Measurements from ENCODE around the gene MEOX2.

The MEOX2 gene

DNA sequence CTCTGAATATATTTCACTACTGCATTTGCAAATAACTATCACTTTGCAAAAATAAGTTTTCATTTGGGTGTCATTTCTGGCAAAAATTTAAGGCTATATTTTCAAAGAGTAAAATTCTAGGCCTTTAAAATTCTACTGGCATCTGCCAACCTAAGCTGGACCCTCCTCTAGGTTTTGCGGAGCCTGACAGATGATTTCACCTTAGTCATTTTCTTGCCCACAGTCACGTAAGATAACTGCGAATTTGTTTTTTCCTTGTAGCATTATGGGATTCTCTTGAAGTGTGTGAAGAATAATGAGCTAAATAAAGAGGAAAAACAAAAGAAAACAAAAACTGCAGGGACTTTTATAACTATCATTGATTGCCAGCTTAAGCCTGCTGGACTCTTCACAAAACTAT, 7.8 kb downstream of the MEOX2 start:
- H3K4me2 ChIP-seq (ENCODE audit: low read length, poor library complexity, severe bottlenecking), result no peak overlapping the region
- H3K9ac ChIP-seq (ENCODE audit: low read length), result peak overlapping the region; percentile 89
- no peaks in the 10 kb centered on the region for H3K27me3 ChIP-seq (ENCODE audit: control insufficient read depth in 1 of 2, insufficient read depth in 1 of 2, low read length in 2 of 2)
- no peak overlapping the region for H4K91ac ChIP-seq (ENCODE audit: low read length)
- H3K18ac ChIP-seq (ENCODE audit: low read depth in 1 of 2, low read length in 2 of 2), result no peak overlapping the region
- no peak overlapping the region for H3K14ac ChIP-seq (ENCODE audit: low read length in 2 of 2)
- H3K4me1 ChIP-seq (ENCODE audit: control insufficient read depth, insufficient read depth, low read depth, low read length), result no peaks in the 10 kb centered on the region
- WGBS, result 100% methylated on average over 3 of the region's 3 CpGs
- DNase-seq, result no peak
- H2AFZ ChIP-seq (ENCODE audit: low read depth, low read length), result no peak overlapping the region
- no peak overlapping the region for H2BK5ac ChIP-seq (ENCODE audit: low read depth, low read length, poor library complexity, severe bottlenecking)
- no peak overlapping the region for H3K4ac ChIP-seq (ENCODE audit: low read depth in 1 of 2, low read length in 2 of 2)
- H3K23ac ChIP-seq (ENCODE audit: low read length in 2 of 2), result no peak overlapping the region
- H2BK120ac ChIP-seq (ENCODE audit: low read depth, low read length), result no peak overlapping the region
- no peak overlapping the region for H3K27ac ChIP-seq (ENCODE audit: low read length, poor library complexity, severe bottlenecking)
- H2AK5ac ChIP-seq (ENCODE audit: low read length, severe bottlenecking), result no peak overlapping the region
- no peak overlapping the region for H2BK12ac ChIP-seq (ENCODE audit: low read length in 2 of 2)
- H4K8ac ChIP-seq (ENCODE audit: low read length), result no peak overlapping the region
- no peaks in the 10 kb centered on the region for H3K36me3 ChIP-seq (ENCODE audit: control insufficient read depth in 1 of 2, insufficient read depth in 2 of 2, low read depth in 1 of 2, low read length in 2 of 2)
- H3K9me3 ChIP-seq (ENCODE audit: control insufficient read depth, low read length), result no peaks in the 10 kb centered on the region
- no peaks in the 10 kb centered on the region for H3K79me1 ChIP-seq (replicated peaks; ENCODE audit: low read length, poor library complexity, severe bottlenecking)
- H3K4me3 ChIP-seq (ENCODE audit: insufficient read depth in 1 of 2, low read depth in 1 of 2, low read length in 2 of 2), result peak overlapping the region in 1 of 2 experiments; percentile 23
- no peak overlapping the region for H2BK15ac ChIP-seq (ENCODE audit: low read depth, poor library complexity, severe bottlenecking)

DNA sequence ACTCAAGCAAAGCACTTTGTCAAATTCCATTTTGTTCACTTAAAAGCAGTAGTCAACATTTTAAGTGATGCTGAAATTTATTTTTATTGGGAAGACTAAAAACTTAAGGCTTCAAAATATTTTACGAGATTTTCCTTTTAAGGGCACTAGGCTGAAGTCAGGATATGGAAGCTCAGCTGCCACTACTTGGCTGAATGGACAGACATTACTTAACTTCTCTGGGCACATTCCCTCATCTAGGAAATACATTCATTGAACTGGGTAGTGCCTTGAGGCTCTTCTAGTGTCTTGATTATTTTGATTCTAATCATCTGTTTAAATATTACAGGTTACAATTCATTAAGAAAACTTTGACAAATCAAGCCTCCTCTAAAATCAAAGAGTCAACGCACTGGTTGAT, 11.1 kb downstream of the MEOX2 start:
- H2BK5ac ChIP-seq (ENCODE audit: low read depth, low read length, poor library complexity, severe bottlenecking), result no peak overlapping the region
- H3K14ac ChIP-seq (ENCODE audit: low read length in 2 of 2), result no peak overlapping the region
- 100% methylated on average over 2 of the region's 2 CpGs for WGBS
- DNase-seq, result no peak
- H2AFZ ChIP-seq (ENCODE audit: low read depth, low read length), result no peak overlapping the region
- H3K36me3 ChIP-seq (ENCODE audit: control insufficient read depth in 1 of 2, insufficient read depth in 2 of 2, low read depth in 1 of 2, low read length in 2 of 2), result no peaks in the 10 kb centered on the region
- H2BK12ac ChIP-seq (ENCODE audit: low read length in 2 of 2), result no peak overlapping the region
- no peak overlapping the region for H3K4ac ChIP-seq (ENCODE audit: low read depth in 1 of 2, low read length in 2 of 2)
- no peak overlapping the region for H3K4me3 ChIP-seq (ENCODE audit: insufficient read depth in 1 of 2, low read depth in 1 of 2, low read length in 2 of 2)
- no peak overlapping the region for H4K91ac ChIP-seq (ENCODE audit: low read length)
- no peak overlapping the region for H3K27ac ChIP-seq (ENCODE audit: low read length, poor library complexity, severe bottlenecking)
- H3K23ac ChIP-seq (ENCODE audit: low read length in 2 of 2), result no peak overlapping the region
- no peaks in the 10 kb centered on the region for H3K79me1 ChIP-seq (replicated peaks; ENCODE audit: low read length, poor library complexity, severe bottlenecking)
- H2AK5ac ChIP-seq (ENCODE audit: low read length, severe bottlenecking), result no peak overlapping the region
- no peak overlapping the region for H3K18ac ChIP-seq (ENCODE audit: low read depth in 1 of 2, low read length in 2 of 2)
- no peaks in the 10 kb centered on the region for H3K9me3 ChIP-seq (ENCODE audit: control insufficient read depth, low read length)
- H4K8ac ChIP-seq (ENCODE audit: low read length), result no peak overlapping the region
- H2BK15ac ChIP-seq (ENCODE audit: low read depth, poor library complexity, severe bottlenecking), result no peak overlapping the region
- H3K4me2 ChIP-seq (ENCODE audit: low read length, poor library complexity, severe bottlenecking), result no peak overlapping the region
- H3K27me3 ChIP-seq (ENCODE audit: control insufficient read depth in 1 of 2, insufficient read depth in 1 of 2, low read length in 2 of 2), result no peaks in the 10 kb centered on the region
- no peak overlapping the region for H2BK120ac ChIP-seq (ENCODE audit: low read depth, low read length)
- H3K9ac ChIP-seq (ENCODE audit: low read length), result no peak overlapping the region
- H3K4me1 ChIP-seq (ENCODE audit: control insufficient read depth, insufficient read depth, low read depth, low read length), result no peaks in the 10 kb centered on the region

GRCh38 chr7:15674586-15674985, 11.9 kb downstream of the MEOX2 start:
- H2AK5ac ChIP-seq (ENCODE audit: low read length, severe bottlenecking), result no peak overlapping the region
- no peak for DNase-seq
- no peak overlapping the region for H3K4me2 ChIP-seq (ENCODE audit: low read length, poor library complexity, severe bottlenecking)
- no peak overlapping the region for H3K4ac ChIP-seq (ENCODE audit: low read depth in 1 of 2, low read length in 2 of 2)
- H3K36me3 ChIP-seq (ENCODE audit: control insufficient read depth in 1 of 2, insufficient read depth in 2 of 2, low read depth in 1 of 2, low read length in 2 of 2), result no peaks in the 10 kb centered on the region
- H3K27me3 ChIP-seq (ENCODE audit: control insufficient read depth in 1 of 2, insufficient read depth in 1 of 2, low read length in 2 of 2), result no peaks in the 10 kb centered on the region
- H4K8ac ChIP-seq (ENCODE audit: low read length), result no peak overlapping the region
- no peak overlapping the region for H3K23ac ChIP-seq (ENCODE audit: low read length in 2 of 2)
- no peak overlapping the region for H2BK120ac ChIP-seq (ENCODE audit: low read depth, low read length)
- no peak overlapping the region for H3K9ac ChIP-seq (ENCODE audit: low read length)
- H4K91ac ChIP-seq (ENCODE audit: low read length), result no peak overlapping the region
- no peak overlapping the region for H2AFZ ChIP-seq (ENCODE audit: low read depth, low read length)
- no peaks in the 10 kb centered on the region for H3K9me3 ChIP-seq (ENCODE audit: control insufficient read depth, low read length)
- H3K79me1 ChIP-seq (replicated peaks; ENCODE audit: low read length, poor library complexity, severe bottlenecking), result no peaks in the 10 kb centered on the region
- no peaks in the 10 kb centered on the region for H3K4me1 ChIP-seq (ENCODE audit: control insufficient read depth, insufficient read depth, low read depth, low read length)
- H2BK5ac ChIP-seq (ENCODE audit: low read depth, low read length, poor library complexity, severe bottlenecking), result no peak overlapping the region
- H3K27ac ChIP-seq (ENCODE audit: low read length, poor library complexity, severe bottlenecking), result no peak overlapping the region
- no peak overlapping the region for H3K4me3 ChIP-seq (ENCODE audit: insufficient read depth in 1 of 2, low read depth in 1 of 2, low read length in 2 of 2)
- H2BK12ac ChIP-seq (ENCODE audit: low read length in 2 of 2), result no peak overlapping the region
- no peak overlapping the region for H2BK15ac ChIP-seq (ENCODE audit: low read depth, poor library complexity, severe bottlenecking)
- H3K14ac ChIP-seq (ENCODE audit: low read length in 2 of 2), result no peak overlapping the region
- no peak overlapping the region for H3K18ac ChIP-seq (ENCODE audit: low read depth in 1 of 2, low read length in 2 of 2)

DNA sequence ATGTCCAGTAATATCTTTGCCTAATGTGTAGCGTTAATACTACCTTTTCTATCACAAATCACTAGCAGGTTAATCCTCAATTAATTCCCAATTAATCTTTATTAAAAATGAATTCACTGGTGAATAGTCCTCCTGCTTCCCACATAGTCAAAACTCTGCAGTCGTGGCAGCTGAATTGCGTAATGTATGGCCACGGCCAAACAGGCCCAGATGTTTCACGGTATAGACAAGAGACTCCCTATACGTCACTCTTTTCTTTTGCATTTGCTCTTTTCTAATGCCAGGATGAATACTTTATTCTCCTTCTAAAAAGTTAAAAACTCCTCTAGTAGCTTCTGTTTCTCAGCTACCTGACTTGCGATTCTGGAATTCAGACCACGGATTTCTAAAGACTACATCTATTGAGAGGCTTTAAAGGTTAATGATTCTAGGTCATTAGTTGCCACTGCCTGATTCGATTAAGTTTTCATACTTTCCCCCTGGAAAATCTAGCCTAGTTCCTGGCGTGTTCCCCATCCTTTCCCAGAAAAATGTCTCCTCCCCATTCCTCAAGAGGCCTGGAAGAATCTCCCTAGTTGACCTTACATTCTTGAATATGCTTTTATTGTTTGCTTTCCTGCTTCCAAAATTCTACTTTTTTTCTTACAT, 16.9 kb downstream of the MEOX2 start:
- H3K4me2 ChIP-seq (ENCODE audit: low read length, poor library complexity, severe bottlenecking), result no peak overlapping the region
- H3K27me3 ChIP-seq (ENCODE audit: control insufficient read depth in 1 of 2, insufficient read depth in 1 of 2, low read length in 2 of 2), result no peaks in the 10 kb centered on the region
- no peak overlapping the region for H2BK5ac ChIP-seq (ENCODE audit: low read depth, low read length, poor library complexity, severe bottlenecking)
- H2AK5ac ChIP-seq (ENCODE audit: low read length, severe bottlenecking), result no peak overlapping the region
- H3K27ac ChIP-seq (ENCODE audit: low read length, poor library complexity, severe bottlenecking), result no peak overlapping the region
- H3K36me3 ChIP-seq (ENCODE audit: control insufficient read depth in 1 of 2, insufficient read depth in 2 of 2, low read depth in 1 of 2, low read length in 2 of 2), result no peaks in the 10 kb centered on the region
- WGBS, result 87% methylated on average over 10 of the region's 10 CpGs
- no peaks in the 10 kb centered on the region for H3K79me1 ChIP-seq (replicated peaks; ENCODE audit: low read length, poor library complexity, severe bottlenecking)
- H3K9ac ChIP-seq (ENCODE audit: low read length), result peak overlapping the region; percentile 11
- H3K23ac ChIP-seq (ENCODE audit: low read length in 2 of 2), result no peak overlapping the region
- H2BK15ac ChIP-seq (ENCODE audit: low read depth, poor library complexity, severe bottlenecking), result no peak overlapping the region
- no peak for DNase-seq
- H2BK120ac ChIP-seq (ENCODE audit: low read depth, low read length), result no peak overlapping the region
- H3K4ac ChIP-seq (ENCODE audit: low read depth in 1 of 2, low read length in 2 of 2), result no peak overlapping the region
- H2BK12ac ChIP-seq (ENCODE audit: low read length in 2 of 2), result no peak overlapping the region
- no peak overlapping the region for H3K14ac ChIP-seq (ENCODE audit: low read length in 2 of 2)
- H2AFZ ChIP-seq (ENCODE audit: low read depth, low read length), result no peak overlapping the region
- no peaks in the 10 kb centered on the region for H3K4me1 ChIP-seq (ENCODE audit: control insufficient read depth, insufficient read depth, low read depth, low read length)
- H3K4me3 ChIP-seq (ENCODE audit: insufficient read depth in 1 of 2, low read depth in 1 of 2, low read length in 2 of 2), result no peak overlapping the region
- H4K8ac ChIP-seq (ENCODE audit: low read length), result no peak overlapping the region
- H3K9me3 ChIP-seq (ENCODE audit: control insufficient read depth, low read length), result no peaks in the 10 kb centered on the region
- no peak overlapping the region for H3K18ac ChIP-seq (ENCODE audit: low read depth in 1 of 2, low read length in 2 of 2)
- H4K91ac ChIP-seq (ENCODE audit: low read length), result no peak overlapping the region

Data from mesenchymal stem cell (in vitro differentiated cells and primary cell).